Measurements from ENCODE around the gene ZNF221. TPM values are rescaled to one million over a fixed set of nuclear protein-coding genes. Genes with fewer than 3 reads are reported as not detected.

Gene ZNF221
- total and polyA plus RNA-seq, 2 experiments from 2014 or later, result 1.9 to 3.8 TPM

GRCh38 chr19:43976732-43977131, 25.7 kb downstream of the ZNF221 start:
- no peaks in the 10 kb centered on the region; the same call in 1 of the 2 replicates for H3K36me3 ChIP-seq (ENCODE audit: low read depth)
- H3K9me3 ChIP-seq (ENCODE audit: low read depth), result peaks cover 4% of the 10 kb centered on the region
- in situ Hi-C loops (cut with MboI), result no loop called here
- H3K79me2 ChIP-seq (ENCODE audit: insufficient read depth), result no peaks in the 10 kb centered on the region
- H4K20me1 ChIP-seq (ENCODE audit: insufficient read depth), result no peaks in the 10 kb centered on the region
- H3K27ac ChIP-seq, result no peak overlapping the region
- TF ChIP-seq EZH2phosphoT487 (IDR thresholded peaks at IDR 0.05; ENCODE audit: insufficient read depth, low read depth) (no peak), EZH2 (IDR thresholded peaks at IDR 0.05; ENCODE audit: insufficient read depth, poor library complexity, severe bottlenecking) (no peak)
- no peak for DNase-seq
- H3K9me2 ChIP-seq (ENCODE audit: insufficient read depth), result no peaks in the 10 kb centered on the region
- 79 to 94% methylated on average over 1 of the region's 1 CpG for WGBS, 2 experiments (ENCODE audit: low coverage in 1 of 2, low lambda C conversion rate in 2 of 2, missing lambda C conversion rate in 2 of 2)
- H3F3A ChIP-seq (ENCODE audit: insufficient read depth), result no peaks in the 10 kb centered on the region
- H3K4me3 ChIP-seq, result no peak overlapping the region
- H3K9ac ChIP-seq, result no peak overlapping the region
- H3K4me2 ChIP-seq (ENCODE audit: unreplicated experiment), result no peak overlapping the region
- no peaks in the 10 kb centered on the region for H3K4me1 ChIP-seq (ENCODE audit: insufficient read depth)
- no peak overlapping the region for H2AFZ ChIP-seq
- H3K27me3 ChIP-seq (replicated peaks; ENCODE audit: insufficient read depth), result no peaks in the 10 kb centered on the region

- in situ Hi-C loops (cut with MboI), result no loop called here
- peak overlapping the region; percentile 79 for H3K9ac ChIP-seq
- peak overlapping the region; percentile 90 for H2AFZ ChIP-seq
- TF ChIP-seq EZH2 (IDR thresholded peaks at IDR 0.05; ENCODE audit: insufficient read depth, poor library complexity, severe bottlenecking), result no peak
- no peak for TF ChIP-seq EZH2phosphoT487 (IDR thresholded peaks at IDR 0.05; ENCODE audit: insufficient read depth, low read depth)
- peak overlapping the region; percentile 50 for H3K27ac ChIP-seq
- H3K9me2 ChIP-seq (ENCODE audit: insufficient read depth), result no peaks in the 10 kb centered on the region
- no peak for DNase-seq
- H3K4me2 ChIP-seq (ENCODE audit: unreplicated experiment), result peak overlapping the region; percentile 68
- peak overlapping the region; percentile 88 for H3K4me3 ChIP-seq
- H4K20me1 ChIP-seq (ENCODE audit: insufficient read depth), result no peaks in the 10 kb centered on the region
- 34 to 46% methylated on average over 2 of the region's 2 CpGs for WGBS, 2 experiments (ENCODE audit: low coverage in 1 of 2, low lambda C conversion rate in 2 of 2, missing lambda C conversion rate in 2 of 2)
- H3K4me1 ChIP-seq (ENCODE audit: insufficient read depth), result 0 out of 2 replicates have a peak, but pooled peaks cover 4% of the 10 kb centered on the region
- H3K9me3 ChIP-seq (ENCODE audit: low read depth), result no peaks in the 10 kb centered on the region
- peaks cover 9% of the 10 kb centered on the region; the same call in 1 of the 2 replicates for H3F3A ChIP-seq (ENCODE audit: insufficient read depth)
- peaks cover 36% of the 10 kb centered on the region for H3K79me2 ChIP-seq (ENCODE audit: insufficient read depth)
- peaks cover under 1% of the 10 kb centered on the region; the same call in 1 of the 2 replicates for H3K36me3 ChIP-seq (ENCODE audit: low read depth)
- H3K27me3 ChIP-seq (replicated peaks; ENCODE audit: insufficient read depth), result no peaks in the 10 kb centered on the region
Measured at GRCh38 chr19:43983544-43983911, 32.5 kb downstream of the ZNF221 start.

GRCh38 chr19:43983912-43984686, 33.1 kb downstream of the ZNF221 start, which contains the start of gene ZNF155:
ZNF155 (plus strand) TSS chr19:43984188; CDS start chr19:43988544, 4,356 bp downstream.
- Histone ChIP-seq H4K20me1 (ENCODE audit: insufficient read depth) (no peaks in the 10 kb centered on the region), H2AFZ (peak within 1 kb of the TSS; percentile 90), H3K4me2 (ENCODE audit: unreplicated experiment) (peak within 1 kb of the TSS; percentile 87), H3K27me3 (replicated peaks; ENCODE audit: insufficient read depth) (no peaks in the 10 kb centered on the region), H3K36me3 (ENCODE audit: low read depth) (peaks cover 6% of the 10 kb centered on the region), H3K9me3 (ENCODE audit: low read depth) (no peaks in the 10 kb centered on the region), H3K9ac (peak within 1 kb of the TSS; percentile 79), H3K4me1 (ENCODE audit: insufficient read depth) (0 out of 2 replicates have a peak, but pooled peaks cover 4% of the 10 kb centered on the region), H3K4me3 (peak within 1 kb of the TSS; percentile 88), H3K9me2 (ENCODE audit: insufficient read depth) (no peaks in the 10 kb centered on the region), H3F3A (ENCODE audit: insufficient read depth) (peaks cover 9% of the 10 kb centered on the region; the same call in 1 of the 2 replicates), H3K79me2 (ENCODE audit: insufficient read depth) (peaks cover 40% of the 10 kb centered on the region), H3K27ac (peak within 1 kb of the TSS; percentile 50)
- TF ChIP-seq EZH2 (IDR thresholded peaks at IDR 0.05; ENCODE audit: insufficient read depth, poor library complexity, severe bottlenecking), result no peak
- TF ChIP-seq EZH2phosphoT487 (IDR thresholded peaks at IDR 0.05; ENCODE audit: insufficient read depth, low read depth), result no peak
- peak; percentile 99 for DNase-seq
- in situ Hi-C loops (cut with MboI), result no loop called here
- WGBS, 2 experiments (ENCODE audit: low coverage in 1 of 2, low lambda C conversion rate in 2 of 2, missing lambda C conversion rate in 2 of 2), result 1% methylated on average over 36 to 40 of the region's 40 CpGs

- no peaks in the 10 kb centered on the region for H3K9me3 ChIP-seq (ENCODE audit: low read depth)
- peaks cover 12% of the 10 kb centered on the region for H3K36me3 ChIP-seq (ENCODE audit: low read depth)
- 3 to 4% methylated on average over 14 of the region's 14 CpGs for WGBS, 2 experiments (ENCODE audit: low coverage in 1 of 2, low lambda C conversion rate in 2 of 2, missing lambda C conversion rate in 2 of 2)
- no peak for TF ChIP-seq EZH2phosphoT487 (IDR thresholded peaks at IDR 0.05; ENCODE audit: insufficient read depth, low read depth)
- H3K4me2 ChIP-seq (ENCODE audit: unreplicated experiment), result peak overlapping the region; percentile 87
- no peaks in the 10 kb centered on the region for H3K9me2 ChIP-seq (ENCODE audit: insufficient read depth)
- peak overlapping the region; percentile 88 for H3K4me3 ChIP-seq
- peak overlapping the region; percentile 35 for H3K27ac ChIP-seq
- H3K79me2 ChIP-seq (ENCODE audit: insufficient read depth), result peaks cover 46% of the 10 kb centered on the region
- peaks cover 9% of the 10 kb centered on the region; the same call in 1 of the 2 replicates for H3F3A ChIP-seq (ENCODE audit: insufficient read depth)
- peak overlapping the region; percentile 79 for H3K9ac ChIP-seq
- peak overlapping the region; percentile 90 for H2AFZ ChIP-seq
- in situ Hi-C loops (cut with MboI), result no loop called here
- no peaks in the 10 kb centered on the region for H3K27me3 ChIP-seq (replicated peaks; ENCODE audit: insufficient read depth)
- no peaks in the 10 kb centered on the region for H4K20me1 ChIP-seq (ENCODE audit: insufficient read depth)
- H3K4me1 ChIP-seq (ENCODE audit: insufficient read depth), result 0 out of 2 replicates have a peak, but pooled peaks cover 4% of the 10 kb centered on the region
- peak; percentile 71 for DNase-seq
Measured at GRCh38 chr19:43984687-43985000, 33.6 kb downstream of the ZNF221 start.
